SU-DHL-6 (cell line): ENCODE data around the gene GPR152.
"Not testable (repeated sequence)": the region's sequence is repeated elsewhere in the genome, so short reads cannot be mapped to it uniquely, and the experiment has no call there.

Experiments used
- H2AFZ ChIP-seq: fragments of 200-600 bp; sonication (generic); 2 replicates; pipeline ENCODE4 v1.6.1; 2014; ENCODE audit warnings: low read depth, mild to moderate bottlenecking, moderate library complexity, mixed read lengths, antibody characterized with exemption, low read length; ENCODE audit not compliant: severe bottlenecking
- H3F3A ChIP-seq: fragments of 200-600 bp; shearing (Covaris generic); 2 replicates; pipeline ENCODE4 v1.6.0; 2016; ENCODE audit warnings: antibody characterized with exemption, mild to moderate bottlenecking; ENCODE audit not compliant: insufficient read depth
- H3K27ac ChIP-seq: fragments of 200-600 bp; sonication (generic); 2 replicates; pipeline ENCODE4 v1.5.1; 2016; ENCODE audit warnings: low read depth, mild to moderate bottlenecking, low read length, moderate library complexity, mixed read lengths
- H3K27me3 ChIP-seq: fragments of 200-600 bp; sonication (generic), shearing (Covaris generic); 2 replicates; pipeline ENCODE4 v1.6.0; 2014; ENCODE audit warnings: mild to moderate bottlenecking, low read length
- H3K36me3 ChIP-seq: fragments of 200-600 bp; sonication (generic); 2 replicates; pipeline ENCODE4 v1.6.1; 2014; ENCODE audit warnings: mild to moderate bottlenecking, low read length, mixed read lengths
- H3K4me2 ChIP-seq: fragments of 300-600, 200-600 bp; shearing (Covaris generic), sonication (generic); 2 replicates; pipeline ENCODE4 v1.6.0; 2014; ENCODE audit warnings: low read length, low read depth, mild to moderate bottlenecking; ENCODE audit not compliant: poor library complexity, severe bottlenecking
- H3K4me3 ChIP-seq: fragments of 200-600 bp; sonication (generic); 2 replicates; pipeline ENCODE4 v1.5.1; 2014; ENCODE audit warnings: antibody characterized with exemption, low read length, mild to moderate bottlenecking, mixed read lengths; ENCODE audit not compliant: insufficient read depth, poor library complexity, severe bottlenecking
- H3K79me2 ChIP-seq: fragments of 200-600 bp; sonication (generic); 2 replicates; pipeline ENCODE4 v1.6.1; 2014; ENCODE audit warnings: mild to moderate bottlenecking, low read length, moderate library complexity; ENCODE audit not compliant: insufficient read depth
- H3K9ac ChIP-seq: fragments of 200-600 bp; sonication (generic); 2 replicates; pipeline ENCODE4 v1.7.0; 2014; ENCODE audit warnings: mild to moderate bottlenecking, low read length
- H3K9me2 ChIP-seq: fragments of 200-600 bp; sonication (generic); replicated peaks from 2 replicates; pipeline ENCODE4 v1.6.1; 2014; ENCODE audit warnings: low read length; ENCODE audit not compliant: insufficient read depth
- H3K9me3 ChIP-seq: fragments of 200-600 bp; sonication (generic); 2 replicates; pipeline ENCODE4 v1.6.1; 2014; ENCODE audit warnings: low read length, mixed read lengths; ENCODE audit not compliant: insufficient read depth
- H4K20me1 ChIP-seq: fragments of 200-600 bp; sonication (generic); 2 replicates; pipeline ENCODE4 v1.6.1; 2014; ENCODE audit warnings: low read depth, mild to moderate bottlenecking, antibody characterized with exemption, low read length, moderate library complexity, mixed read lengths
- EZH2phosphoT487 ChIP-seq: fragments of 200-600 bp; sonication (generic), shearing (Covaris generic); conservative IDR thresholded peaks from 2 replicates; pipeline ENCODE4 v1.6.1; 2018; ENCODE audit warnings: mild to moderate bottlenecking, antibody characterized with exemption, low read length, moderate library complexity, mixed read lengths
- TF ChIP-seq, protein P1 (sequence below): fragments of 200-600 bp; sonication (generic); IDR thresholded peaks from one replicate; pipeline ENCODE4 v1.5.1; 2017; ENCODE audit warnings: antibody characterized with exemption, mild to moderate bottlenecking, low read length, moderate library complexity; ENCODE audit not compliant: insufficient read depth, poor library complexity, severe bottlenecking

Gene GPR152

DNA sequence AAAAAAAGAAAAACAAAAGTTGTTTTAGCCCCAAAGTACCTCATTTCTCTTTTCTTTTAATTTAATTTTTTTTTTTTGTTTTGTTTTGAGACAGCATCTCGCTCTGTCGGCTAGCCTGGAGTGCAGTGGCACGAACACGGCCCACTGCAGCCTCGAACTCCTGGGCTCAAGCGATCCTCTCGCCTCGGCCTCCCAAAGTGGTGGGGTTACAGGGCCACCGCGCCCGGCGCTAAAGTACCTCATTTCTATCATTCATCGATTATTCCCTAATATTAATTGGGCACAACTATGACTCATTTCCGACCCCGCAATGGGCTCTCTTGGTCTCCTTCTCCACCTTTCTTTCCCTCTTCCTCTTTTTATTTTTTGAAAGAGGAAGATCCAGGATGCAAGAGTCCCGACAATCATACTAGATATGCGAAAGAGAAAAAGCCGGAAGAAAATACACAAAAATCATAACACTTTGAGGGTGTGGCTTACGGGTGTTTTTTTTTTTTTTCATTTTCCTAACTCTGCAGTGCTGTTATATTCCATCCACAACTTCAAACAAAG is 29.8 kb upstream of the GPR152 start:
- Histone ChIP-seq H3F3A (peaks cover 30% of the 10 kb centered on the region), H2AFZ (peak overlapping the region; percentile 38), H3K27ac (peak overlapping the region; percentile 95), H3K27me3 (no peaks in the 10 kb centered on the region), H3K36me3 (no peaks in the 10 kb centered on the region), H3K9ac (peak overlapping the region; percentile 64), H3K4me2 (peak overlapping the region; percentile 96), H3K9me3 (no peaks in the 10 kb centered on the region), H3K9me2 (no peaks in the 10 kb centered on the region), H4K20me1 (no peaks in the 10 kb centered on the region), H3K4me3 (peak overlapping the region; percentile 53), H3K79me2 (peaks cover 18% of the 10 kb centered on the region)
- TF ChIP-seq EZH2phosphoT487 = no peak
- TF ChIP-seq, protein P1, sequence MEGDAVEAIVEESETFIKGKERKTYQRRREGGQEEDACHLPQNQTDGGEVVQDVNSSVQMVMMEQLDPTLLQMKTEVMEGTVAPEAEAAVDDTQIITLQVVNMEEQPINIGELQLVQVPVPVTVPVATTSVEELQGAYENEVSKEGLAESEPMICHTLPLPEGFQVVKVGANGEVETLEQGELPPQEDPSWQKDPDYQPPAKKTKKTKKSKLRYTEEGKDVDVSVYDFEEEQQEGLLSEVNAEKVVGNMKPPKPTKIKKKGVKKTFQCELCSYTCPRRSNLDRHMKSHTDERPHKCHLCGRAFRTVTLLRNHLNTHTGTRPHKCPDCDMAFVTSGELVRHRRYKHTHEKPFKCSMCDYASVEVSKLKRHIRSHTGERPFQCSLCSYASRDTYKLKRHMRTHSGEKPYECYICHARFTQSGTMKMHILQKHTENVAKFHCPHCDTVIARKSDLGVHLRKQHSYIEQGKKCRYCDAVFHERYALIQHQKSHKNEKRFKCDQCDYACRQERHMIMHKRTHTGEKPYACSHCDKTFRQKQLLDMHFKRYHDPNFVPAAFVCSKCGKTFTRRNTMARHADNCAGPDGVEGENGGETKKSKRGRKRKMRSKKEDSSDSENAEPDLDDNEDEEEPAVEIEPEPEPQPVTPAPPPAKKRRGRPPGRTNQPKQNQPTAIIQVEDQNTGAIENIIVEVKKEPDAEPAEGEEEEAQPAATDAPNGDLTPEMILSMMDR = no peak

DNA sequence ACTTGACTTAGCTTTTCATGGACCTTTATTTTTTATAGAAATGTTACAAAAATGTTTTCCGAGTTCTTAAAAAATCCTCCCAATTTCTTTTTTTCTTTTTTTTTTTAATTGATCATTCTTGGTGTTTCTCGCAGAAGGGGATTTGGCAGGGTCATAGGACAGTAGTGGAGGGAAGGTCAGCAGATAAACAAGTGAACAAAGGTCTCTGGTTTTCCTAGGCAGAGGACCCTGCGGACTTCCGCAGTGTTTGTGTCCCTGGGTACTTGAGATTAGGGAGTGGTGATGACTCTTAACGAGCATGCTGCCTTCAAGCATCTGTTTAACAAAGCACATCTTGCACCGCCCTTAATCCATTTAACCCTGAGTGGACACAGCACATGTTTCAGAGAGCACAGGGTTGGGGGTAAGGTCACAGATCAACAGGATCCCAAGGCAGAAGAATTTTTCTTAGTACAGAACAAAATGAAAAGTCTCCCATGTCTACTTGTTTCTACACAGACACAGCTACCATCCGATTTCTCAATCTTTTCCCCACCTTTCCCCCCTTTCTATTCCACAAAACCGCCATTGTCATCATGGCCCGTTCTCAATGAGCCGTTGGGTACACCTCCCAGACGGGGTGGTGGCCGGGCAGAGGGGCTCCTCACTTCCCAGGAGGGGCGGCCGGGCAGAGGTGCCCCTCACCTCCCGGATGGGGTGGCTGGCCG is 25.0 kb upstream of the GPR152 start:
- H3F3A ChIP-seq, H3K9ac ChIP-seq, H3K27me3 ChIP-seq, H3K4me3 ChIP-seq, H4K20me1 ChIP-seq, H3K4me2 ChIP-seq, H3K9me3 ChIP-seq, H3K9me2 ChIP-seq, H3K36me3 ChIP-seq, H2AFZ ChIP-seq, H3K27ac ChIP-seq, H3K79me2 ChIP-seq: not testable (repeated sequence)

DNA sequence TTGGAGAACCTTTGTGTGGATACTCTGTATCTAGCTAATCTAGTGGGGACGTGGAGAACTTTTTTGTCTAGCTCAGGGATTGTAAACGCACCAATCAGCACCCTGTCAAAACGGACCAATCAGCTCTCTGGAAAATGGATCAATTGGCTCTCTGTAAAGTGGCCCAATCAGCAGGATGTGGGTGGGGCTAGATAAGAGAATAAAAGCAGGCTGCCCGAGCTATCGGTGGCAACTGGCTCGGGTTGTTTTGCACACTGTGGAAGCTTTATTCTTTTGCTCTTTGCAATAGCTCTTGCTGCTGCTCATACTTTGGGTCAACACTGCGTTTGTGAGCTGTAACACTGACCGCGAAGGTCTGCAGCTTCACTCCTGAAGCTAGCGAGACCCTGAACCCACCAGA is 24.2 kb upstream of the GPR152 start:
- H3F3A ChIP-seq, H3K27ac ChIP-seq, H4K20me1 ChIP-seq, H3K4me3 ChIP-seq, H3K9me2 ChIP-seq, H3K9me3 ChIP-seq, H3K4me2 ChIP-seq, H3K36me3 ChIP-seq, H3K27me3 ChIP-seq, H2AFZ ChIP-seq, H3K9ac ChIP-seq, H3K79me2 ChIP-seq: not testable (repeated sequence)

DNA sequence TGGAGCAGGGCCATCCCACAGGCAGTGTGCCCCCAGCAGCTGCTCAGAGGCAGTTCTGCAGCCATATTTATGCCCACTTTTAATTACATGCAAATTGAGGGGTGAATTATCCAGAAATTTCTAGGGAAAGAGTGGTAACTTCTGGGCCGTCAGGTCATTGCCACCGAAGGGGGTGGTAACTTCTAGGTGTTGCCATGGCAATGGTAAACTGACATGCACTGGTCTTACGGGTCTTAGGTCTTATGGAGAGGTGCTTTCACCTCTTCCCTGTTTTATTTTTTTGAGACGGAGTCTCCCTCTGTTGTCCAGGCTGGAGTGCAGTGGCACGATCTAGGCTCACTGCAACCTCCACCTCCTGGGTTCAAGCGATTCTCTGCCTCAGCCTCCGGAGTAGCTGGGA is 20.4 kb upstream of the GPR152 start:
- no peak overlapping the region for H2AFZ ChIP-seq
- no peak overlapping the region for H3K9ac ChIP-seq

More for the DNA sequence above, 20.4 kb upstream of the GPR152 start:
- no peak for TF ChIP-seq EZH2phosphoT487
- TF ChIP-seq, protein P1 = no peak
- H3K4me2 ChIP-seq = no peak overlapping the region
- H3K79me2 ChIP-seq = peaks cover 6% of the 10 kb centered on the region
- no peaks in the 10 kb centered on the region for H3K9me3 ChIP-seq
- H3K4me3 ChIP-seq = no peak overlapping the region
- no peaks in the 10 kb centered on the region for H3K9me2 ChIP-seq
- H4K20me1 ChIP-seq = no peaks in the 10 kb centered on the region
- no peak overlapping the region for H3K27ac ChIP-seq
- H3F3A ChIP-seq = peaks cover 1% of the 10 kb centered on the region; the same call in 1 of the 2 replicates
- H3K36me3 ChIP-seq = no peaks in the 10 kb centered on the region
- H3K27me3 ChIP-seq = no peaks in the 10 kb centered on the region
